GM12878 (cell line): ENCODE data around the gene UBAP1.
"Not testable (repeated sequence)": the region's sequence is repeated elsewhere in the genome, so short reads cannot be mapped to it uniquely, and the experiment has no call there.

Source experiments
- CHD1 ChIP-seq: IDR thresholded peaks from 2 replicates; pipeline ENCODE4 v1.6.1; 2012; ENCODE audit warnings: low read depth, low read length, improper control_type of control experiment
- DPF2 ChIP-seq: fragments of 450-650 bp; IDR thresholded peaks from 2 replicates; pipeline ENCODE4 v1.6.1; 2017; ENCODE audit warnings: mild to moderate bottlenecking
- IRF5 ChIP-seq: fragments of 450-650 bp; IDR thresholded peaks from 2 replicates; pipeline ENCODE4 v1.6.1; 2017; ENCODE audit warnings: borderline replicate concordance
- MXI1 ChIP-seq: fragments of 150-350 bp; IDR thresholded peaks from 2 replicates; pipeline ENCODE4 v1.6.1; 2011; ENCODE audit warnings: low read depth, mild to moderate bottlenecking, inconsistent platforms, low read length, improper control_type of control experiment
- POLR2A ChIP-seq: IDR thresholded peaks from 2 replicates; pipeline ENCODE4 v1.6.1; 2011; ENCODE audit warnings: low read depth, mild to moderate bottlenecking, low read length
- SP1 ChIP-seq: IDR thresholded peaks from one replicate; pipeline ENCODE4 v1.6.1; 2011; ENCODE audit warnings: low read depth, low read length
- SREBF2 ChIP-seq: IDR thresholded peaks from 2 replicates; pipeline ENCODE4 v1.6.1; 2012; ENCODE audit warnings: mild to moderate bottlenecking, low read length
- SUZ12 ChIP-seq: fragments of 200-600 bp; sonication (generic); IDR thresholded peaks from one replicate; pipeline ENCODE4 v1.6.1; 2018; ENCODE audit warnings: antibody characterized with exemption, mild to moderate bottlenecking; ENCODE audit not compliant: unreplicated experiment
- TF ChIP-seq, protein P1 (sequence below), 3 experiments: IDR thresholded peaks in 2 of 3; conservative IDR thresholded peaks in 1 of 3; 2 replicates each; pipeline ENCODE4 v1.5.1; 2011; ENCODE audit warnings: low read depth in 3 of 3, low read length in 3 of 3, mild to moderate bottlenecking in 3 of 3, control low read depth in 2 of 3, moderate library complexity in 2 of 3, inconsistent platforms in 1 of 3, mixed read lengths in 1 of 3; ENCODE audit not compliant: control insufficient read depth in 2 of 3, insufficient read depth in 1 of 3; ENCODE audit errors: extremely low read depth in 1 of 3
- TF ChIP-seq, protein P2 (sequence below): fragments of 450-650 bp; formaldehyde crosslinking; IDR thresholded peaks from 2 replicates; pipeline ENCODE4 v1.4.0; 2020; ENCODE audit warnings: mild to moderate bottlenecking, moderate library complexity
- TF ChIP-seq, protein P3 (sequence below): IDR thresholded peaks from 2 replicates; pipeline ENCODE4 v1.6.1; 2012; ENCODE audit warnings: low read depth, low read length, improper control_type of control experiment

GRCh38 chr9:34245212-34245611 is 66.4 kb downstream of the UBAP1 start:
- TF ChIP-seq IRF5, POLR2A, CHD1, DPF2, SREBF2, MXI1, SUZ12, SP1: not testable (repeated sequence)
- TF ChIP-seq, protein P1, sequence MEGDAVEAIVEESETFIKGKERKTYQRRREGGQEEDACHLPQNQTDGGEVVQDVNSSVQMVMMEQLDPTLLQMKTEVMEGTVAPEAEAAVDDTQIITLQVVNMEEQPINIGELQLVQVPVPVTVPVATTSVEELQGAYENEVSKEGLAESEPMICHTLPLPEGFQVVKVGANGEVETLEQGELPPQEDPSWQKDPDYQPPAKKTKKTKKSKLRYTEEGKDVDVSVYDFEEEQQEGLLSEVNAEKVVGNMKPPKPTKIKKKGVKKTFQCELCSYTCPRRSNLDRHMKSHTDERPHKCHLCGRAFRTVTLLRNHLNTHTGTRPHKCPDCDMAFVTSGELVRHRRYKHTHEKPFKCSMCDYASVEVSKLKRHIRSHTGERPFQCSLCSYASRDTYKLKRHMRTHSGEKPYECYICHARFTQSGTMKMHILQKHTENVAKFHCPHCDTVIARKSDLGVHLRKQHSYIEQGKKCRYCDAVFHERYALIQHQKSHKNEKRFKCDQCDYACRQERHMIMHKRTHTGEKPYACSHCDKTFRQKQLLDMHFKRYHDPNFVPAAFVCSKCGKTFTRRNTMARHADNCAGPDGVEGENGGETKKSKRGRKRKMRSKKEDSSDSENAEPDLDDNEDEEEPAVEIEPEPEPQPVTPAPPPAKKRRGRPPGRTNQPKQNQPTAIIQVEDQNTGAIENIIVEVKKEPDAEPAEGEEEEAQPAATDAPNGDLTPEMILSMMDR (IDR thresholded peaks at IDR 0.05 in 2 of 3, conservative IDR thresholded peaks at IDR 0.05 in 1 of 3; ENCODE audit: control insufficient read depth in 2 of 3, extremely low read depth in 1 of 3, insufficient read depth in 1 of 3, low read depth in 3 of 3, low read length in 3 of 3), result not testable (repeated sequence)
- TF ChIP-seq, protein P2, sequence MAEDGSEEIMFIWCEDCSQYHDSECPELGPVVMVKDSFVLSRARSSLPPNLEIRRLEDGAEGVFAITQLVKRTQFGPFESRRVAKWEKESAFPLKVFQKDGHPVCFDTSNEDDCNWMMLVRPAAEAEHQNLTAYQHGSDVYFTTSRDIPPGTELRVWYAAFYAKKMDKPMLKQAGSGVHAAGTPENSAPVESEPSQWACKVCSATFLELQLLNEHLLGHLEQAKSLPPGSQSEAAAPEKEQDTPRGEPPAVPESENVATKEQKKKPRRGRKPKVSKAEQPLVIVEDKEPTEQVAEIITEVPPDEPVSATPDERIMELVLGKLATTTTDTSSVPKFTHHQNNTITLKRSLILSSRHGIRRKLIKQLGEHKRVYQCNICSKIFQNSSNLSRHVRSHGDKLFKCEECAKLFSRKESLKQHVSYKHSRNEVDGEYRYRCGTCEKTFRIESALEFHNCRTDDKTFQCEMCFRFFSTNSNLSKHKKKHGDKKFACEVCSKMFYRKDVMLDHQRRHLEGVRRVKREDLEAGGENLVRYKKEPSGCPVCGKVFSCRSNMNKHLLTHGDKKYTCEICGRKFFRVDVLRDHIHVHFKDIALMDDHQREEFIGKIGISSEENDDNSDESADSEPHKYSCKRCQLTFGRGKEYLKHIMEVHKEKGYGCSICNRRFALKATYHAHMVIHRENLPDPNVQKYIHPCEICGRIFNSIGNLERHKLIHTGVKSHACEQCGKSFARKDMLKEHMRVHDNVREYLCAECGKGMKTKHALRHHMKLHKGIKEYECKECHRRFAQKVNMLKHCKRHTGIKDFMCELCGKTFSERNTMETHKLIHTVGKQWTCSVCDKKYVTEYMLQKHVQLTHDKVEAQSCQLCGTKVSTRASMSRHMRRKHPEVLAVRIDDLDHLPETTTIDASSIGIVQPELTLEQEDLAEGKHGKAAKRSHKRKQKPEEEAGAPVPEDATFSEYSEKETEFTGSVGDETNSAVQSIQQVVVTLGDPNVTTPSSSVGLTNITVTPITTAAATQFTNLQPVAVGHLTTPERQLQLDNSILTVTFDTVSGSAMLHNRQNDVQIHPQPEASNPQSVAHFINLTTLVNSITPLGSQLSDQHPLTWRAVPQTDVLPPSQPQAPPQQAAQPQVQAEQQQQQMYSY (CRISPR knock-in tag), result not testable (repeated sequence)
- TF ChIP-seq, protein P3, sequence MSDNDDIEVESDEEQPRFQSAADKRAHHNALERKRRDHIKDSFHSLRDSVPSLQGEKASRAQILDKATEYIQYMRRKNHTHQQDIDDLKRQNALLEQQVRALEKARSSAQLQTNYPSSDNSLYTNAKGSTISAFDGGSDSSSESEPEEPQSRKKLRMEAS, result not testable (repeated sequence)
